ENCODE results near the gene DRAP1.

- TF ChIP-seq CTCF (IDR thresholded peaks at IDR 0.05) (no peak), POLR2A (IDR thresholded peaks at IDR 0.05) (no peak)
Observed at GRCh38 chr11:65886826-65887722, 32.2 kb upstream of the DRAP1 start.
